OCI-M2 (cell line): ENCODE results near the gene MRTFA.

Experiments
- DNase-seq: peaks from one replicate; lab custom pipeline; 2025; ENCODE audit not compliant: unreplicated experiment; lab: John Stamatoyannopoulos, UW

Gene MRTFA

GRCh38 chr22:40472579-40472978 is 163.9 kb downstream of the MRTFA start:
- no peak for DNase-seq

- DNase-seq = no peak
Measured at GRCh38 chr22:40472051-40472450, 164.5 kb downstream of the MRTFA start.

- no peak for DNase-seq
Measured at GRCh38 chr22:40469181-40469580, 167.3 kb downstream of the MRTFA start.

GRCh38 chr22:40468616-40469015 is 167.9 kb downstream of the MRTFA start:
- DNase-seq = no peak

- no peak for DNase-seq
Measured at GRCh38 chr22:40466976-40467375, 169.5 kb downstream of the MRTFA start.

GRCh38 chr22:40463683-40464082 is 172.8 kb downstream of the MRTFA start:
- DNase-seq = no peak

GRCh38 chr22:40463017-40463631 is 173.4 kb downstream of the MRTFA start:
- DNase-seq = no peak

GRCh38 chr22:40462195-40462984 is 174.1 kb downstream of the MRTFA start:
- no peak for DNase-seq

GRCh38 chr22:40453671-40454070 is 182.8 kb downstream of the MRTFA start:
- DNase-seq = no peak

GRCh38 chr22:40452730-40453487 is 183.6 kb downstream of the MRTFA start:
- DNase-seq = no peak

GRCh38 chr22:40451210-40451609 is 185.3 kb downstream of the MRTFA start:
- no peak for DNase-seq

GRCh38 chr22:40450616-40451015 is 185.9 kb downstream of the MRTFA start:
- no peak for DNase-seq

GRCh38 chr22:40449676-40450035 is 186.9 kb downstream of the MRTFA start:
- no peak for DNase-seq

- DNase-seq = no peak
Measured at GRCh38 chr22:40446203-40446602, 190.3 kb downstream of the MRTFA start.

GRCh38 chr22:40444178-40444831 is 192.2 kb downstream of the MRTFA start:
- no peak for DNase-seq

GRCh38 chr22:40443732-40444131 is 192.8 kb downstream of the MRTFA start:
- no peak for DNase-seq

- no peak for DNase-seq
Measured at GRCh38 chr22:40441761-40442390, 194.6 kb downstream of the MRTFA start.

- peak; percentile 87 for DNase-seq
Measured at GRCh38 chr22:40436505-40437431, 199.8 kb downstream of the MRTFA start.

GRCh38 chr22:40434745-40435144 is 201.8 kb downstream of the MRTFA start:
- DNase-seq = no peak

GRCh38 chr22:40434106-40434505 is 202.4 kb downstream of the MRTFA start:
- no peak for DNase-seq
